ENCODE data around the gene ZSCAN31.
"Not testable (repeated sequence)": the region's sequence is repeated elsewhere in the genome, so short reads cannot be mapped to it uniquely, and the experiment has no call there.

ZSCAN31 gene

GRCh38 chr6:28351493-28351925 is 15.6 kb upstream of the ZSCAN31 start:
- no peak for DNase-seq

GRCh38 chr6:28351087-28351486 is 15.1 kb upstream of the ZSCAN31 start:
- DNase-seq: no peak

GRCh38 chr6:28349892-28350737 is 14.2 kb upstream of the ZSCAN31 start, which contains the start of gene ZKSCAN3:
TSS of gene ZKSCAN3 (plus strand) at chr6:28349947. CDS start at chr6:28359587, 9,640 bp downstream.
- peak; percentile 92 for DNase-seq

- DNase-seq: no peak
These were observed 13.5 kb upstream of the ZSCAN31 start for GRCh38 chr6:28349344-28349891.

- DNase-seq: no peak
These were observed 11.2 kb upstream of the ZSCAN31 start for GRCh38 chr6:28347119-28347518.

- DNase-seq: no peak
These were observed 9.3 kb upstream of the ZSCAN31 start for GRCh38 chr6:28345201-28345600.

GRCh38 chr6:28343898-28344677 is 8.1 kb upstream of the ZSCAN31 start:
- DNase-seq: no peak

GRCh38 chr6:28340310-28341095 is 4.6 kb upstream of the ZSCAN31 start:
- DNase-seq: peak; percentile 16

- DNase-seq: no peak
These were observed 1.2 kb upstream of the ZSCAN31 start for GRCh38 chr6:28337121-28337520.

GRCh38 chr6:28336284-28337120 is 554 bp upstream of the ZSCAN31 start:
- DNase-seq: no peak

GRCh38 chr6:28335040-28335563 is 846 bp downstream of the ZSCAN31 start:
- no peak for DNase-seq

- DNase-seq: no peak
These were observed 1.5 kb downstream of the ZSCAN31 start for GRCh38 chr6:28334286-28335039.

GRCh38 chr6:28333599-28334018 is 2.3 kb downstream of the ZSCAN31 start:
- no peak for DNase-seq

GRCh38 chr6:28333047-28333446 is 2.9 kb downstream of the ZSCAN31 start:
- DNase-seq: no peak

GRCh38 chr6:28330041-28330440 is 5.9 kb downstream of the ZSCAN31 start:
- no peak for DNase-seq

GRCh38 chr6:28326371-28326948 is 9.5 kb downstream of the ZSCAN31 start:
- no peak for DNase-seq

GRCh38 chr6:28323813-28324424 is 12.0 kb downstream of the ZSCAN31 start:
- DNase-seq: no peak

- DNase-seq: no peak
These were observed 13.3 kb downstream of the ZSCAN31 start for GRCh38 chr6:28322661-28323060.

- DNase-seq: not testable (repeated sequence)
These were observed 18.1 kb downstream of the ZSCAN31 start for GRCh38 chr6:28317866-28318265.

GRCh38 chr6:28315628-28316027 is 20.3 kb downstream of the ZSCAN31 start:
- DNase-seq: no peak

Data from stimulated activated CD4-positive, alpha-beta T cell treated with anti-CD3 and anti-CD28 coated beads, Interleukin-15, amount 100 ng/mL, for 24 hours (primary cell).